HG03439 (cell line): ENCODE measurements around the gene SLC2A13.
"Not testable (repeated sequence)": the region's sequence is repeated elsewhere in the genome, so short reads cannot be mapped to it uniquely, and the experiment has no call there.

Experiments used
- ATAC-seq: cut with Tn5 transposase; IDR thresholded peaks from one replicate; pipeline ENCODE4 v1.9.1; 2021; ENCODE audit warnings: mild to moderate bottlenecking, moderate library complexity; ENCODE audit not compliant: unreplicated experiment

SLC2A13 gene

GRCh38 chr12:39883411-39883810 is 222.5 kb downstream of the SLC2A13 start:
- no peak for ATAC-seq

- ATAC-seq, result no peak
Observed at GRCh38 chr12:39878753-39879152, 227.1 kb downstream of the SLC2A13 start.

- no peak for ATAC-seq
Observed at GRCh38 chr12:39875721-39876120, 230.2 kb downstream of the SLC2A13 start.

GRCh38 chr12:39874785-39875184 is 231.1 kb downstream of the SLC2A13 start:
- no peak for ATAC-seq

- ATAC-seq, result no peak
Observed at GRCh38 chr12:39873065-39873464, 232.8 kb downstream of the SLC2A13 start.

GRCh38 chr12:39872425-39872824 is 233.5 kb downstream of the SLC2A13 start:
- no peak for ATAC-seq

GRCh38 chr12:39868328-39868725 is 237.6 kb downstream of the SLC2A13 start:
- no peak for ATAC-seq

- no peak for ATAC-seq
Observed at GRCh38 chr12:39867631-39868327, 238.1 kb downstream of the SLC2A13 start.

- ATAC-seq, result no peak
Observed at GRCh38 chr12:39866135-39866534, 239.7 kb downstream of the SLC2A13 start.

- ATAC-seq, result no peak
Observed at GRCh38 chr12:39860695-39861094, 245.2 kb downstream of the SLC2A13 start.

- ATAC-seq, result no peak
Observed at GRCh38 chr12:39853003-39853402, 252.9 kb downstream of the SLC2A13 start.

GRCh38 chr12:39852346-39852745 is 253.5 kb downstream of the SLC2A13 start:
- no peak for ATAC-seq

- not testable (repeated sequence) for ATAC-seq
Observed at GRCh38 chr12:39848218-39848617, 257.7 kb downstream of the SLC2A13 start.

- no peak for ATAC-seq
Observed at GRCh38 chr12:39846971-39847650, 258.8 kb downstream of the SLC2A13 start.

GRCh38 chr12:39846304-39846703 is 259.6 kb downstream of the SLC2A13 start:
- ATAC-seq, result no peak

- no peak for ATAC-seq
Observed at GRCh38 chr12:39840422-39840821, 265.5 kb downstream of the SLC2A13 start.

- ATAC-seq, result no peak
Observed at GRCh38 chr12:39839072-39839471, 266.8 kb downstream of the SLC2A13 start.

- ATAC-seq, result peak; percentile 94
Observed at GRCh38 chr12:39835517-39836489, 270.1 kb downstream of the SLC2A13 start.

GRCh38 chr12:39831587-39832315 is 274.1 kb downstream of the SLC2A13 start:
- no peak for ATAC-seq

GRCh38 chr12:39830852-39831520 is 274.9 kb downstream of the SLC2A13 start:
- no peak for ATAC-seq
